Hepatocyte (in vitro differentiated cells): ENCODE data around the gene NOP14.

Experiments
- CTCF ChIP-seq: fragments of 200-600 bp; sonication (generic); IDR thresholded peaks from 2 replicates; pipeline ENCODE4 v1.5.1; 2016; ENCODE audit warnings: antibody characterized with exemption, mild to moderate bottlenecking; ENCODE audit not compliant: poor library complexity
- EZH2 ChIP-seq: fragments of 200-600 bp; sonication (generic); IDR thresholded peaks from 2 replicates; pipeline ENCODE4 v1.6.1; 2016; ENCODE audit warnings: antibody characterized with exemption, mild to moderate bottlenecking, borderline replicate concordance

- TF ChIP-seq CTCF (no peak), EZH2 (no peak)
These were observed 28.1 kb downstream of the NOP14 start for GRCh38 chr4:2934813-2935761.
